Right lobe of liver (tissue), 4 donors: Measurements from ENCODE around the gene YIF1B.

ENCODE experiments used
- CTCF ChIP-seq, 4 donors: fragments of 200-600 bp in 3 of 4; fragments of 450-650 bp in 1 of 4; IDR thresholded peaks; one replicate each; pipeline versions ENCODE4 v1.5.1 to v1.8.0; 2016 to 2022; ENCODE audit warnings: antibody characterized with exemption in 4 of 4, mild to moderate bottlenecking in 2 of 4
- POLR2A ChIP-seq: fragments of 450-650 bp; IDR thresholded peaks from one replicate; pipeline ENCODE4 v1.6.1; 2017; ENCODE audit warnings: antibody characterized with exemption, mild to moderate bottlenecking
- donor health status: DM: no; HTN: no; CAD: no.
- donor health status: DM: no; HTN: no; CAD: no.
- donor health status: DM: no; HTN: yes; CAD: no.

- TF ChIP-seq CTCF (IDR thresholded peaks at IDR 0.05) = no peak
- TF ChIP-seq POLR2A = no peak
Measured at GRCh38 chr19:38303517-38304351, 12.0 kb downstream of the YIF1B start, which contains the start of gene C19orf33.
